Activated B cell treated with CpG ODN at 0.5 μM for 24 hours (primary cell): ENCODE measurements around the gene CDKAL1. TPM values are rescaled to one million over a fixed set of nuclear protein-coding genes. Genes with fewer than 3 reads are reported as not detected.

Experiments
- ATAC-seq: fragments of 200-7000 bp; cut with Tn5 transposase; one replicate; pipeline ENCODE4 v1.10.0; 2021; ENCODE audit warnings: low read depth, mild to moderate bottlenecking, moderate library complexity
- CTCF ChIA-PET: fragments of 350-600 bp; sonication (Branson Sonifier 250); formaldehyde crosslinking; loops from one replicate; lab custom pipeline; 2021; ENCODE audit warnings: antibody characterized with exemption; lab: Charles Lee
- POLR2A ChIA-PET: fragments of 350-600 bp; sonication (Branson Sonifier 250); formaldehyde crosslinking; loops from one replicate; lab custom pipeline; 2021; ENCODE audit warnings: antibody characterized with exemption; lab: Charles Lee
- DNase-seq: peaks from one replicate; pipeline ENCODE4 v3.0.0; 2022
- H3K27ac Mint-ChIP-seq: one replicate; pipeline ENCODE4 v1.8.0; 2020; ENCODE audit warnings: mixed read lengths
- H3K27me3 Mint-ChIP-seq: one replicate; pipeline ENCODE4 v1.8.0; 2021; ENCODE audit warnings: mixed read lengths
- H3K36me3 Mint-ChIP-seq: one replicate; pipeline ENCODE4 v1.8.0; 2021; ENCODE audit warnings: low read depth, mixed read lengths
- H3K4me1 Mint-ChIP-seq: one replicate; pipeline ENCODE4 v1.8.0; 2021; ENCODE audit warnings: mixed read lengths
- H3K4me3 Mint-ChIP-seq: one replicate; pipeline ENCODE4 v1.8.0; 2020; ENCODE audit warnings: mild to moderate bottlenecking, mixed read lengths
- H3K9me3 Mint-ChIP-seq: one replicate; pipeline ENCODE4 v1.8.0; 2020; ENCODE audit warnings: mixed read lengths
- CTCF ChIP-seq: fragments of 200-600 bp; IDR thresholded peaks from one replicate; pipeline ENCODE4 v1.8.0; 2022; ENCODE audit warnings: antibody characterized with exemption, mild to moderate bottlenecking
- intact Hi-C: fragments of 100-400 bp; cut with micrococcal nuclease; formaldehyde crosslinking; loops from one replicate; pipeline ENCODE4 v1.15.1; 2024
- total RNA-seq: library from RNA; stranded (reverse); gene quantifications from 2 replicates; pipeline ENCODE4 v1.2.3, GENCODE V29; 2022

The CDKAL1 gene
- total RNA-seq, 1 donor from 2014 or later = 31.9 TPM

- peaks cover 49% of the 10 kb centered on the region for H3K36me3 Mint-ChIP-seq
- DNase-seq (no peak), ATAC-seq (no peak)
- no peak overlapping the region for H3K27ac Mint-ChIP-seq
- peaks cover 22% of the 10 kb centered on the region for H3K9me3 Mint-ChIP-seq
- intact Hi-C loops = no loop called here
- no peak for TF ChIP-seq CTCF
- no peaks in the 10 kb centered on the region for H3K27me3 Mint-ChIP-seq
- POLR2A ChIA-PET = no interaction called here
- CTCF ChIA-PET = no interaction called here
- no peaks in the 10 kb centered on the region for H3K4me1 Mint-ChIP-seq
- H3K4me3 Mint-ChIP-seq = no peak overlapping the region
These were observed 431.7 kb downstream of the CDKAL1 start for GRCh38 chr6:20965915-20966314.

GRCh38 chr6:20969551-20969950 is 435.3 kb downstream of the CDKAL1 start:
- intact Hi-C loops = no loop called here
- Mint-ChIP-seq H3K4me3 (no peak overlapping the region), H3K36me3 (peaks cover 31% of the 10 kb centered on the region), H3K9me3 (peaks cover 22% of the 10 kb centered on the region), H3K27ac (no peak overlapping the region), H3K27me3 (no peaks in the 10 kb centered on the region), H3K4me1 (no peaks in the 10 kb centered on the region)
- ATAC-seq (no peak), DNase-seq (no peak)
- no peak for TF ChIP-seq CTCF
- ChIA-PET POLR2A (interaction anchor here (0.6 kb wide), 1 partner anchor 18 kb away, joined by 4 read pairs; no protein-coding TSS in a partner anchor), CTCF (no interaction called here)

GRCh38 chr6:20976391-20976918 is 442.2 kb downstream of the CDKAL1 start:
- intact Hi-C loops = no loop called here
- CTCF ChIA-PET = no interaction called here
- peaks cover 5% of the 10 kb centered on the region for H3K36me3 Mint-ChIP-seq
- no peak overlapping the region for H3K4me3 Mint-ChIP-seq
- ATAC-seq (no peak), DNase-seq (no peak)
- H3K4me1 Mint-ChIP-seq = peaks cover 7% of the 10 kb centered on the region
- no peaks in the 10 kb centered on the region for H3K27me3 Mint-ChIP-seq
- TF ChIP-seq CTCF = no peak
- no peaks in the 10 kb centered on the region for H3K9me3 Mint-ChIP-seq
- POLR2A ChIA-PET = no interaction called here
- H3K27ac Mint-ChIP-seq = no peak overlapping the region

- intact Hi-C loops = no loop called here
- Mint-ChIP-seq H3K27me3 (no peaks in the 10 kb centered on the region), H3K4me3 (no peak overlapping the region), H3K9me3 (no peaks in the 10 kb centered on the region), H3K36me3 (peaks cover 4% of the 10 kb centered on the region), H3K4me1 (peaks cover 7% of the 10 kb centered on the region), H3K27ac (no peak overlapping the region)
- ATAC-seq (peak; percentile 10), DNase-seq (no peak)
- TF ChIP-seq CTCF = no peak
- ChIA-PET CTCF (no interaction called here), POLR2A (no interaction called here)
These were observed 443.9 kb downstream of the CDKAL1 start for GRCh38 chr6:20978151-20978614.

- no peaks in the 10 kb centered on the region for H3K27me3 Mint-ChIP-seq
- H3K27ac Mint-ChIP-seq = no peak overlapping the region
- no peak for TF ChIP-seq CTCF
- peaks cover 9% of the 10 kb centered on the region for H3K36me3 Mint-ChIP-seq
- peaks cover 5% of the 10 kb centered on the region for H3K9me3 Mint-ChIP-seq
- intact Hi-C loops = no loop called here
- no peak for ATAC-seq
- DNase-seq = no peak
- H3K4me1 Mint-ChIP-seq = peaks cover 7% of the 10 kb centered on the region
- CTCF ChIA-PET = no interaction called here
- no peak overlapping the region for H3K4me3 Mint-ChIP-seq
- POLR2A ChIA-PET = no interaction called here
These were observed 444.8 kb downstream of the CDKAL1 start for GRCh38 chr6:20979076-20979475.
